Measurements from ENCODE around the gene RND2.

The RND2 gene

DNA sequence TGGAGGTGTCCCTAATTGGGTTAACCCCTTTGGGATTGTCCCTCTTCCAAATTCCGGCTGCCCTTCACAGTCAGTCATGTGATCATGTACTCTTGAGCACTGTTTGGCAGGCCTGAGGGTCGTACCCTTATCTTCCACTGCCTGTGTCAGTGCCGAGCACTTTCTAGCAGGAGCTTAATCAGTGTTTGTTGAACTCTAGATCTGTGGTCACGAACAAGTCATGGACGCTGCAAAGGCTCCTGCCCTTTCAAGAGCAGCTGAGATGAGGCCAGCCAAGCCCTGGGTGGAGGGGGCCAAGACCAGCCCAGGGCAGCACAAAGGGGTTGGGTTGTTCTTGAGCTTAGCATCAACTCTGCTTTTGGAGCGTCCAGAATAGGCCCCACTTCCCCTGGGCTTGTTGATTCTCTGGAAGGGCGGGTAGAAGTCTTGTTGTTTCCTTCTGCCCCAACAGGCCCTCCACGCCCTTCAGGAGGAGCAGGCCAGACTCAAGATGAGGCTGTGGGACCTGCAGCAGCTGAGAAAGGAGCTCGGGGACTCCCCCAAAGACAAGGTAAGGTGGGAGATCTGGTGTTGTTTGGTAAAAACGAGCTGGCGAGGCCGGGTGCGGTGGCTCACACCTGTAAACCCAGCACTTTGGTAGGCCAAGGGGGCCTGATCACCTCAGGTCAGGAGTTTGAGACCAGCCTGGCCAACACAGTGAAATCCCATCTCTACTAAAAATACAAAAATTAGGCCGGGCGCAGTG lies 13.1 kb upstream of the RND2 start:
- Histone ChIP-seq H3K9ac (ENCODE audit: low read length) (no peak overlapping the region), H3K27me3 (ENCODE audit: control insufficient read depth in 1 of 2, insufficient read depth in 2 of 2, low read length in 2 of 2) (no peaks in the 10 kb centered on the region), H3K27ac (ENCODE audit: low read depth, low read length) (no peak overlapping the region), H3K36me3 (ENCODE audit: insufficient read depth, low read length) (peaks cover 31% of the 10 kb centered on the region), H3K4me1 (ENCODE audit: insufficient read depth, low read length) (peaks cover 24% of the 10 kb centered on the region), H3K9me3 (ENCODE audit: low read length) (no peaks in the 10 kb centered on the region), H3K4me3 (ENCODE audit: low read depth in 1 of 2, low read length in 2 of 2) (no peak overlapping the region)

- no peaks in the 10 kb centered on the region for H3K9me3 ChIP-seq (ENCODE audit: low read length)
- H3K27me3 ChIP-seq (ENCODE audit: control insufficient read depth in 1 of 2, insufficient read depth in 2 of 2, low read length in 2 of 2), result no peaks in the 10 kb centered on the region
- H3K27ac ChIP-seq (ENCODE audit: low read depth, low read length), result no peak overlapping the region
- peaks cover 39% of the 10 kb centered on the region for H3K36me3 ChIP-seq (ENCODE audit: insufficient read depth, low read length)
- no peak overlapping the region for H3K9ac ChIP-seq (ENCODE audit: low read length)
- H3K4me1 ChIP-seq (ENCODE audit: insufficient read depth, low read length), result peaks cover 31% of the 10 kb centered on the region
- no peak overlapping the region for H3K4me3 ChIP-seq (ENCODE audit: low read depth in 1 of 2, low read length in 2 of 2)
Measured at GRCh38 chr17:43013296-43013695, 11.7 kb upstream of the RND2 start.

GRCh38 chr17:43014020-43014648 lies 10.9 kb upstream of the RND2 start:
- H3K9ac ChIP-seq (ENCODE audit: low read length), result no peak overlapping the region
- no peak overlapping the region for H3K27ac ChIP-seq (ENCODE audit: low read depth, low read length)
- peaks cover 42% of the 10 kb centered on the region for H3K36me3 ChIP-seq (ENCODE audit: insufficient read depth, low read length)
- peaks cover 37% of the 10 kb centered on the region for H3K4me1 ChIP-seq (ENCODE audit: insufficient read depth, low read length)
- H3K9me3 ChIP-seq (ENCODE audit: low read length), result no peaks in the 10 kb centered on the region
- no peaks in the 10 kb centered on the region for H3K27me3 ChIP-seq (ENCODE audit: control insufficient read depth in 1 of 2, insufficient read depth in 2 of 2, low read length in 2 of 2)
- no peak overlapping the region for H3K4me3 ChIP-seq (ENCODE audit: low read depth in 1 of 2, low read length in 2 of 2)

DNA sequence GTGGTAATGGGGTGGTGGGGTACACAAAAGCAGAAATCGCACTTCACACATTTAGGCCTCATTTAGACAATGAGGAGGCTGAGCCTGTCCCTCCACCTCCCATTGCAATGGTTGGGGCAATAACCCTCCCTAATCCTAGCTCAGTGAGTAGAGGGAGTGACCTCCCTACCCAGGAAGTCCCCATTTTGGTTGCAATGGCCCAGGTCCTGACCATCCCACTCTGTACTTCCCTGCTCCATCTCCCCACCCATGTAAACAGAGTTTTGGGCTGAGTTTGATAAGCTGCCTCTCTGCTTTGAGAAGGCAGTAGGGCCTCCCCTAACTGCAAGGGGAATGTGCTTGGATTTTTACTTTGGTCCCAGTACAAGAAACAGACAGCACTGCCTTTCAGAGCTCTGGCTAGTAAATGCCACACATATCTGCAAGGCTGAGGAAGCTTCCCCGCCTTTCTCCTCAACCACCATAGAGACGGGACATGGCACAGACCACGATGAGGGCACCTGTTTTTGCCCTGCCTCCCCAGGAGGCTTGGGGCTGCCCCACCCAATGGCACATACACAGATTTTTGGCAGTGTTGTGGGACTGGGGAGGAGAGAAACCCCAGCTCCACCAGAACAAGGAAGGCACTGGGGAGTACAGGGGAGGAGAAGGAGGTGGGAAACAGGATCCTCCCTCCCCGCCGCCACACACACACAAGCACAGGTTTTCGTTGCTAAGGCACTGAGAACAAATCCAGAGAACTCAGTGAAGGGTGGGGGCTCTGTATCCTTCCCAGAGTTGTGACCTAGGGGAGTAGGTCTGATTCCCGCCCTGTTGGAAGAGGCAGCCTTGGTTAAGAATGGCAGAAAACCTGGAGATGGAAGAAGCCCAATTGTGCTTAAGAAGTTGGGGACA lies 10.1 kb upstream of the RND2 start:
- H3K9ac ChIP-seq (ENCODE audit: low read length), result no peak overlapping the region
- peaks cover 45% of the 10 kb centered on the region for H3K4me1 ChIP-seq (ENCODE audit: insufficient read depth, low read length)
- H3K9me3 ChIP-seq (ENCODE audit: low read length), result no peaks in the 10 kb centered on the region
- peaks cover 42% of the 10 kb centered on the region for H3K36me3 ChIP-seq (ENCODE audit: insufficient read depth, low read length)
- H3K27me3 ChIP-seq (ENCODE audit: control insufficient read depth in 1 of 2, insufficient read depth in 2 of 2, low read length in 2 of 2), result no peaks in the 10 kb centered on the region
- no peak overlapping the region for H3K27ac ChIP-seq (ENCODE audit: low read depth, low read length)
- no peak overlapping the region for H3K4me3 ChIP-seq (ENCODE audit: low read depth in 1 of 2, low read length in 2 of 2)

DNA sequence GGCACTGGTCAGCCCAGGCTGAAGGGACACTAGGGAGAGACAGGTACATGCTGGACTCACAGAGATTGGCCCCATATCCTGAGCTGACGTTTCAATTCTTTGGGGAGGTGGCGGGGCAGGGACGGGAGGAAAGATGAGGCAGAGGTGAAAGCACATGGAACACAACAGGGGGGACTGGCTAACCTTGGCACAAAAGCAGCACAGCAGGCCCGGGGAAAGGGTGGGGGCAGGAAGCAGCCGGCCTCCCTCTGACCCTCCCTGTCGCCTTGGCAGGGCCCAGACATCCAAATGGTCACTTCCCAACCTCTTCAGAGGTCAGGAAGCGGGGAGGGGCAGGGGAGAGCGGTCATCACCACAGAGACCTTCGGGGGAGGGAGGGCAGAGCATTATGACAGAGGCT lies 9.5 kb upstream of the RND2 start:
- Histone ChIP-seq H3K4me3 (ENCODE audit: low read depth in 1 of 2, low read length in 2 of 2) (no peak overlapping the region), H3K9ac (ENCODE audit: low read length) (no peak overlapping the region), H3K4me1 (ENCODE audit: insufficient read depth, low read length) (peaks cover 47% of the 10 kb centered on the region), H3K36me3 (ENCODE audit: insufficient read depth, low read length) (peaks cover 42% of the 10 kb centered on the region), H3K9me3 (ENCODE audit: low read length) (no peaks in the 10 kb centered on the region), H3K27me3 (ENCODE audit: control insufficient read depth in 1 of 2, insufficient read depth in 2 of 2, low read length in 2 of 2) (no peaks in the 10 kb centered on the region), H3K27ac (ENCODE audit: low read depth, low read length) (no peak overlapping the region)

DNA sequence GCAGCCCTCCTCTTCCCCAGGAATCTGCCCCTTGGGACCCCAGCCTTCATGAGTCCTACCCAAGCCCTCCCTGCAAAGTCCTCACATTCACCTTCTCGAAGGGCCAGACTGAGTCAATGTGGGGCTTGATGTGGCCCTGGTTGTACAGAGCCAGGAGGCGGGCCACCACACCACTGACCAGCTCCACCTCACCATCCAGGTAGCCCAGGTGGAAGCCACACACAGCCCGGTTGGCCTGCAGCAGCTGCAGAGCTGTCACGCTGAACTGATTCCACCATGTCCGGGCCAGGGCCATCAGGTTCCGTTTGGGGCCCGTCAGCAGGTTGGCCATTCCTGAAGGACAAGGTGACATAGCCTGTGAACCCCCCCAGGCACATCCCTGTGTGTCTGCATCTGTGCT lies 8.8 kb upstream of the RND2 start:
- H3K9me3 ChIP-seq (ENCODE audit: low read length), result no peaks in the 10 kb centered on the region
- peaks cover 42% of the 10 kb centered on the region for H3K4me1 ChIP-seq (ENCODE audit: insufficient read depth, low read length)
- H3K36me3 ChIP-seq (ENCODE audit: insufficient read depth, low read length), result peaks cover 42% of the 10 kb centered on the region
- no peak overlapping the region for H3K27ac ChIP-seq (ENCODE audit: low read depth, low read length)
- no peaks in the 10 kb centered on the region for H3K27me3 ChIP-seq (ENCODE audit: control insufficient read depth in 1 of 2, insufficient read depth in 2 of 2, low read length in 2 of 2)
- no peak overlapping the region for H3K9ac ChIP-seq (ENCODE audit: low read length)
- no peak overlapping the region for H3K4me3 ChIP-seq (ENCODE audit: low read depth in 1 of 2, low read length in 2 of 2)

GRCh38 chr17:43018008-43018853 lies 6.8 kb upstream of the RND2 start:
- Histone ChIP-seq H3K27me3 (ENCODE audit: control insufficient read depth in 1 of 2, insufficient read depth in 2 of 2, low read length in 2 of 2) (no peaks in the 10 kb centered on the region), H3K4me3 (ENCODE audit: low read depth in 1 of 2, low read length in 2 of 2) (peak overlapping the region in 1 of 2 donors; percentile 5), H3K4me1 (ENCODE audit: insufficient read depth, low read length) (peaks cover 42% of the 10 kb centered on the region), H3K9ac (ENCODE audit: low read length) (no peak overlapping the region), H3K9me3 (ENCODE audit: low read length) (no peaks in the 10 kb centered on the region), H3K36me3 (ENCODE audit: insufficient read depth, low read length) (peaks cover 40% of the 10 kb centered on the region), H3K27ac (ENCODE audit: low read depth, low read length) (no peak overlapping the region)

DNA sequence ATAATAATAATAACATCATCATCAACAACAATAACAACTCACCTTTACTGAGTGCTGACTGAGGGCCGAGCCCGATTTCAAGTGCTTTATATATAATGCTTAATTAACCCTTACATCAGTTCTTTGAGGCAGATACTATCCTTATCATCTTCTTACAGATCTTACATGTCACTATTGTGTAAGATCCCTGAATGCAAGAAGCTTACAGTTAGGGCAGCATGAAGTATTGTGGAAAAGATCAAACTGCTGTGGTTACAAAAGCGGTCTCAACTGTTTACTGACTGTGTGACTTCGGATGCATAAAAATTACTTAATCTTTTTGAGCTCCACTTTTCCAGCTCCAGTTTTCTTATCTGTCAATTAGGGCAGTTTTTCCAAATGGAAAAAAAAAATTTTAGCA lies 6.1 kb upstream of the RND2 start:
- no peaks in the 10 kb centered on the region for H3K9me3 ChIP-seq (ENCODE audit: low read length)
- H3K4me3 ChIP-seq (ENCODE audit: low read depth in 1 of 2, low read length in 2 of 2), result no peak overlapping the region
- H3K9ac ChIP-seq (ENCODE audit: low read length), result no peak overlapping the region
- no peaks in the 10 kb centered on the region for H3K27me3 ChIP-seq (ENCODE audit: control insufficient read depth in 1 of 2, insufficient read depth in 2 of 2, low read length in 2 of 2)
- H3K4me1 ChIP-seq (ENCODE audit: insufficient read depth, low read length), result peaks cover 42% of the 10 kb centered on the region
- no peak overlapping the region for H3K27ac ChIP-seq (ENCODE audit: low read depth, low read length)
- peaks cover 34% of the 10 kb centered on the region for H3K36me3 ChIP-seq (ENCODE audit: insufficient read depth, low read length)

DNA sequence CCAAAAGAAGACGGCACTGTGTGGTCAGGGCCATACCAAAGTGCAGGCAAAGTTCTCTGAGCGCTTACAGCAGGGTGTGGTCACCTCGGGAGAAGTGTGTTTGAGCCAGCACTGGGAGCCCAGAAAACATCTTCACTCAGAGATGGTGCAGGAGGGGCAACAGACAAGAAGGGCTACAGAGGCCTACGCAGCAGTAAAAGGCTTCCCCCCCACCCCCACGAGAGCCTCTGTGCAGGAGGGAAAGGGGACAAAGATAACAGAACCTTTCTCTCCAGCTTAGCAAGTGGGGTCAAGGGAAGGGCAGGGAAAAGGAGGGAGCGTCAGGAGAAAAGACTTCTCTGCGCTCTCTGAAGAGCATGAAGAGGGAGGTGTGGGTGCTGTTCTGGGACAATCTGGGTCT lies 5.6 kb upstream of the RND2 start:
- peaks cover 41% of the 10 kb centered on the region for H3K4me1 ChIP-seq (ENCODE audit: insufficient read depth, low read length)
- H3K4me3 ChIP-seq (ENCODE audit: low read depth in 1 of 2, low read length in 2 of 2), result peak overlapping the region; percentile 4 to 84
- H3K9me3 ChIP-seq (ENCODE audit: low read length), result no peaks in the 10 kb centered on the region
- H3K27ac ChIP-seq (ENCODE audit: low read depth, low read length), result peak overlapping the region; percentile 63
- H3K27me3 ChIP-seq (ENCODE audit: control insufficient read depth in 1 of 2, insufficient read depth in 2 of 2, low read length in 2 of 2), result no peaks in the 10 kb centered on the region
- H3K9ac ChIP-seq (ENCODE audit: low read length), result no peak overlapping the region
- H3K36me3 ChIP-seq (ENCODE audit: insufficient read depth, low read length), result peaks cover 34% of the 10 kb centered on the region

- no peaks in the 10 kb centered on the region for H3K27me3 ChIP-seq (ENCODE audit: control insufficient read depth in 1 of 2, insufficient read depth in 2 of 2, low read length in 2 of 2)
- peak overlapping the region in 1 of 2 donors; percentile 84 for H3K4me3 ChIP-seq (ENCODE audit: low read depth in 1 of 2, low read length in 2 of 2)
- peaks cover 34% of the 10 kb centered on the region for H3K4me1 ChIP-seq (ENCODE audit: insufficient read depth, low read length)
- H3K36me3 ChIP-seq (ENCODE audit: insufficient read depth, low read length), result peaks cover 27% of the 10 kb centered on the region
- H3K9ac ChIP-seq (ENCODE audit: low read length), result no peak overlapping the region
- H3K27ac ChIP-seq (ENCODE audit: low read depth, low read length), result peak overlapping the region; percentile 63
- no peaks in the 10 kb centered on the region for H3K9me3 ChIP-seq (ENCODE audit: low read length)
Measured at GRCh38 chr17:43020030-43020621, 4.9 kb upstream of the RND2 start.

Measured in muscle layer of colon (tissue), 2 donors.